Measurements from ENCODE around the gene ZNF580. TPM values are rescaled to one million over a fixed set of nuclear protein-coding genes. Genes with fewer than 3 reads are reported as not detected.

Gene ZNF580
- total and polyA plus RNA-seq, 2 of the 8 experiments (the other 6 are each of a cell fraction or from before 2014, with no cell fraction given), result 12.0 to 24.6 TPM

- TF ChIP-seq SP1 (IDR thresholded peaks at IDR 0.05; ENCODE audit: low read depth, low read length) (0 out of 2 replicates have a peak, but pooled peaks have one; percentile 54), CHD1 (IDR thresholded peaks at IDR 0.05; ENCODE audit: low read depth, low read length) (peak; percentile 94), HDAC2 (IDR thresholded peaks at IDR 0.05; ENCODE audit: borderline replicate concordance in 1 of 2, low read depth in 2 of 2, low read length in 2 of 2) (no peak), POLR2AphosphoS5 (IDR thresholded peaks at IDR 0.05; ENCODE audit: low read depth, low read length) (peak; percentile 42), E2F6 (IDR thresholded peaks at IDR 0.05) (no peak), SP2 (IDR thresholded peaks at IDR 0.05; ENCODE audit: low read length) (no peak), ASH2L (IDR thresholded peaks at IDR 0.05; ENCODE audit: low read length) (no peak), JUND (IDR thresholded peaks at IDR 0.05; ENCODE audit: low read length) (peak; percentile 95), RXRA (IDR thresholded peaks at IDR 0.05; ENCODE audit: insufficient read depth, low read depth, low read length) (no peak), CEBPB (IDR thresholded peaks at IDR 0.05; ENCODE audit: low read depth, low read length) (no peak)
Observed at GRCh38 chr19:55591555-55591954, 49.2 kb upstream of the ZNF580 start (continued).

Measured in H1 (cell line).